Activated CD4-positive, CD25-positive, alpha-beta regulatory T cell treated with anti-CD3 and anti-CD28 coated beads, Interleukin-2, amount 50 U/mL, for 16 hours (primary cell): ENCODE results near the gene DGKI.
"Not testable (repeated sequence)": the region's sequence is repeated elsewhere in the genome, so short reads cannot be mapped to it uniquely, and the experiment has no call there.

Experiments used
- DNase-seq: peaks from one replicate; pipeline ENCODE4 v3.0.0-alpha.2; 2020; ENCODE audit warnings: low read depth, low spot score

DGKI gene

DNA sequence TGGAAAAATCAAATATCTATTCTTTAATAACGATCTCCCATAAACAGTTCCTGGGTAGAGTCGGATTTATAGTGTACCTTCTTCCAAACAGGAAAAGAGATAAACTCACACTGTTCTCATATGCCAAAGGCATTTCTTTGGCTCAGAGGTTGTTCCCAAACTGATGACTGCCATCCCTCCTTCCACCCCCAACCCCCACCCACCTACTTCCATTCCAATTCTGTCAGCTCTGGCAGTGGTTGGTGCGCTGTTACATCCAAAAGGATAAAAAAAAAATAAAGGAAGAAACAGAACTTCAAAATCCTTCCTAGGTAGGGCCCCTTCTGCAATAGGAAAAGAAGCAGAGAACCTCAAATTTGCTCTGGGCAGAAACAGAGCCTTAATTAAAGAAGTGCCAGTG, 104.7 kb downstream of the DGKI start:
- DNase-seq = no peak

DNA sequence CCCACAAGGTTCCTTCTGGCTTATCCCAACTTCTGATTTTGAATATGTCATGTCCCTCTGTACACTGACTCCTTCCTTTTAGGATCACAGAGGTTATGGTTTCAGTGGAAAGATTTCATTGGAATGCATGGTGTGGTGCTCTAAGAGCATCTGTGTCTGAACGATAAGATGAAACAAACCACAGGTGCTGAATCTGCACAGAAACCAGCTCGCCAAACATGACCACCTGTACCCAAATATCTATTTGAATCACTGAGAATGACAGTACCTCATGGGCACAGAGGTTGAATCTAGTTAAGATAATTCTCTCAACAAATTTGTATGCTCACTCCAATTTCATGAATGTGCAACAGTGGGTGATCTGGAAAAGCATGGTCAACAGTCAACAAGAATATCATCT, 105.3 kb downstream of the DGKI start:
- DNase-seq = no peak

DNA sequence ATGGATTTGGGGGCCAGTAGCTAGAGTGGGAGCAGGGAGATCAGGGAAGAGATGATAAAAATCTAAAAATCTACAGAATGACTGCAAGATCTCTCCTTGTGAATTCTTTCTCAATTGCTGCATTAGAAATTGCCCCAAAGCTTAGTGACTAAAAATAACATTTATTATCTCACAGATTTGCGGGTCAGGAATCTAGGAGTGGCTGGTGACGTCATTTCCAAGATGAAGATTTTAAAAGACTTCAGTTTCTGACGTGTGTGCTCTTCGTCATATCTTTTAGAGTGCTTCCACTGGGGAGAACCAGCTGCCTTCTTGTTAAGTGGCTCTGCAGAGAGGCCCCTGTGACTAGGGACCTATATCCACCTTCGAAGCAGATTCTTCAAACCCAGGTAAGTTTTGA, 112.6 kb downstream of the DGKI start:
- DNase-seq = no peak

DNA sequence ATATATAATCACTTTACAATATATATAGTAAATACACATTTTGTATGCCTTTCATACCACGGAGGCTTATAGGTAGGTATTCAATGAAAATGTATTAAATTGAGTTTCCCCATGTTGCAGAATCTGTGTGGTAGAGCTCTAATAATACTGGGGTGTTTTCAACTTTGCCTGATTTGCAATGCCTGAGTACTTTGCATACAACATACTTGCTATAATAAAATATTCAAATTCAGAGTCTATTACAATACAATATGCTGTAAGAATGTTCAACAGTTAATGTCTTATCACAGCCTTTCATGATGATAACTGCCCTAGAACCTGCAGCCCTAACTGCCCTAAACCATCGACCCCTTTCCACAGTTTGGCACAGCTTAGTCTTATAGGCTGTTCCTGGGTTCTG, 114.6 kb downstream of the DGKI start:
- DNase-seq = no peak

DNA sequence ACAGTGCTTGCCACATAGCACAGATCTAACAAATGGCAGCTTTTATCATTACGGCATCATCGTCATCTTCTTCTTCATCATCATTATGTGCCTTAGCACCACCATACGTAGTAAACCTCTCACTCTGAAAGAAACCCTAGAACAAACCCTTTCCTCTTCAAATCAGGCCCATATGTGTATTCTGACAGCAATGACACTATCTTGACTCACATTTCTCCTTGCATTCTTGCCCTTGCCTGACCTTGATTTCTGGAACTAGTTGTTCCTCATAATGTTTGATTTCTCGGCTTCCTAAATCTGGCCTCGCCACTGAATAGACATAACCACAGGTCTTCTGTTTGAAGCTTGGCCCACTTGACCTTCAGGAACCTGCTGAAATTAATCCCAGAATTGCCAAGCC, 115.3 kb downstream of the DGKI start:
- DNase-seq = no peak

DNA sequence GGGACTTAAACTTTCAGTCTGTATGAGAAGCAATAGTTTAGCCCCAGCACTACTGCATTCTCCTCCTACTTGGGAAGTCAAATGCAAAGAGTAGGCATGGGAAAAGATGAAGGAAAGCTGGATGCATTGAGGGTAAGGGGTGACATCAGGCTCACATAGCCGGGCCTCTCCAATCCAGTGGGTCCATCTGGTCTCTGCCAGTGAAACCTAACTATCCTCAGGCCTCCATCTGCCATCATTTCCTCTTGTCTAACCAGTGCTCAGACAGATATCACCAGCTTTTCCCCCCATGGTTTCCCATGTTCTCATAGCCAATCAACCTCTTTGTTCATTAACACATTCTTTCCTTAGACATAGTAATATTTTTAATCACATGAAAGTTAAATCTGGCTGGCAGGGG, 118.3 kb downstream of the DGKI start:
- no peak for DNase-seq

DNA sequence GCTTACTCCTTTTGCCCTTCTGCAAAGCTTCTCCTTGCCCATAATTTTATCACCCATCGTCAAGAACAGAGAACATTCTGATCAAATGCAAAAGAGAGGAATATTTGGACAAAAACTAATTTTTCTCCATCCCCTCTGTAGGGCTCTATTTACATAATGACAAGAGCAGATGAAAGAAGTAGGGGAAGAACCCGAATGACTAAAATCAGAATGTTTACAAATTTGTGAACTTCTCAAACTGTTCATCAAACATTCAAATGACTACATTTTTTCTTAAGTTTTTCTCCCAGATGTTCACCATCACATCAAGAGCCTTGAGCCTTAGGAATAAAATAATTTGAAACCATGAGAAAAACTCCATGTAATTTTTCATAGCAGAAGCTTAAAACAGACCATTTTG, 119.4 kb downstream of the DGKI start:
- no peak for DNase-seq

DNA sequence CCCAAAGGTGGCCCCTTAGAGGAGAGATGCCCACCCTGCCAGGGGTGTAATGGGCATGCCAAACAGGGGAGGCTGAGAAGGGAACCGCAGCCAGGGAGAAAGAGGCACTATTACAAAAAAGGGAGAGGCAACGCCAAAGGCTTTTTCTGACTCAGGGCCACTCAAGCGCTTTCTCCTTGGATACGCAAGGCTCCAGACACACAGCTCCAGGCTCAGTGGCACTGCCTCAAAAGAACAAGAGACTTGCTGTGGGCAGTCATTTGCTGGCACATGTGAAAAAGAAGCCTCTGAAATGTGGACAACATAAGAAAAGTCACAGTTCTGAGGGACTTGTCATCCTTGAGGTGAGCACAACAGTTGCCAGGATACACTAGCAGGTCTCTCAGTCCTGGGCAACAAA, 128.4 kb downstream of the DGKI start:
- no peak for DNase-seq

DNA sequence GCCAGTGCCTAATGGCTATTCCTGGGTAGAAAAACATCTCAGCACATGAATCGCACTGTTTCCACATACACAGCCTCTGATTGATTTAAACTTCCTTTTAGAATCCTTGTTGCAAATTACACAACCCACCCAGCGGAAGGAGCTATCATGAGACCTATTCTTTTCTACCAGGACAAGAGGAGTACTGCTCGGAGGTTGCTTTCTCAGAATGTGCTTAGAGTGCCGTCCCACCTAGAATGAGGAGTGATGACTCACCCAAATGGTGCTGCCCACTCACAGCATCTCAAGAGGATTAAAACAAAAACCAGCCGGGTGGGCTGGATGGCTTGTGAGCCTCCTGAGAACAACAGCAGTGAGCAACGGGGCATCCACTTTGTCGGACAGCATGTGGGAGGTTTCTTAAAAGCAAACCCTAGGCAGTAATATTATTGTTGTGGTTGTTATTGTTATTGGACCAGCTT, 128.9 kb downstream of the DGKI start:
- DNase-seq = no peak

DNA sequence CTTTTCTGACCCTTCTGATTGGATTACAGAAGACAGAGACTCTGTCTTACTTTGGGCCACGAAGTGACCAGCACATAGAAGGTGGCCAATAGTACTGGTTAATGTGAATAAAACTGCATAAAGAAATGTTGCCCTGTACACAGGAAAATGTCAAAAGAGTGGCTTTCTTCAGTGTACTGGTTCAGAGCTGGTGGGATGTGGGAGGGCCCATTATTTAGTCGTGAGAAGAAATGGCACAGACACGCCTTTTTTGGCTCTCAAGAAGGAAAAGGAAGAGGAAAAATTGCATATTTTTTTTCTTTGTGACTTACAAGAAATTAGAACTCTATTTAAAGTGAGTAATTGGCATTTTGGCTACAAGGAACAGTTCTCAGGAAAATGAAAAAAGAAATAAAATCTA, 129.7 kb downstream of the DGKI start:
- no peak for DNase-seq

DNA sequence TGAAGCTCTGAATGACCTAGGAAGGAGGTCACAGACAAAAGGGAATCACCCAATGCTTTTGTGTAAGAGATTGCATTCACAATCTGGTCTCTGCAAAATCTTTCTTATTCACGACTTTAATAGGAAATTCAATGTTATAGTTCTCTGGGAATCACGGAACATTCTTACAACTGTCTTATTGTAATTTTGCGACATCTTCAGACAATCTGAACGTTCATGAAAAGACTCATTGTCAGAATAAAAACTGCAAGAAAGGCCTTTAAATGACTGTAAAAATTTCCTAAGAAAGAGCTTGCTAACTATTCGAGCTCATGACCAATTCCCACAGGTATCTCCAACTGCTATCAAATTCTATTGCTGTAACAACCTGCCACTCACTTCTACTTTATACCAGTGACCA, 130.7 kb downstream of the DGKI start:
- DNase-seq = no peak

DNA sequence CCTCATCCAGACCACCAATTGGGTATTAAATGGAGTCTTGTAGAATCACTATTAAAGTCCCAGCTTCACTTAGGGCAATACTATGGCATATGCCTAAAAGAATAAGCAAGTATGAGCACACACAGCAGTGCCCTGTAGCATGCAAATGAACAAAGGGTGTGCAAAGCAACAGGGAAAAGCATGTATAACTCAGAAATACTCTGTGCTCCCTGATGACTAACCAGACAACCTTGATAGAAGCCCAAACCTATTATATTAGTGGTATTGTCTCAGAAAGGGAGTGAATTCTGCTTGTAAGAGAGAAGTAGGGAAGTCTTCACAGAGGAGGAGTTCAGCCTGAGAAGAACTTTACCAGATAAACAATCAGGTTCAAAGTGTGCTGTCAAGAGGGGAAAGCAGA, 131.2 kb downstream of the DGKI start:
- DNase-seq = no peak

DNA sequence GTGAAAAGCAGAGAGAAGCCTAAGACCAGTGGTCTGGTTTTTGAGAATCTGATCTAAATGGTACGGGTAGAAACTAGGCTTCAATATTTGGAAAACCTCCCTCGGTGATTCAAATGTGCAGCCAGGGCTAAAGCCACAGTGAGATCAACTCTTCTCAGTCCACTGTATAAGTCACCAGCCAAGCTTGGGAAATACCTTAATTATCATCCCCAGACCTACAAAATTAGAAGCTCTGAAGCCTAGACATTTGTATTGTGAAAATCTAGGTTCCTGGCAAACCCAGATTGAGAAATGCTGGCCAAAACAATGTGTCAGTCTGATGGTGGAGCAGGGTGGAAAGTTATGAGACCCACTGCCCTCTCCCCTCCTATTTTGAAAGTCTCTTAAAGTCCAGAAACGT, 131.7 kb downstream of the DGKI start:
- no peak for DNase-seq

DNA sequence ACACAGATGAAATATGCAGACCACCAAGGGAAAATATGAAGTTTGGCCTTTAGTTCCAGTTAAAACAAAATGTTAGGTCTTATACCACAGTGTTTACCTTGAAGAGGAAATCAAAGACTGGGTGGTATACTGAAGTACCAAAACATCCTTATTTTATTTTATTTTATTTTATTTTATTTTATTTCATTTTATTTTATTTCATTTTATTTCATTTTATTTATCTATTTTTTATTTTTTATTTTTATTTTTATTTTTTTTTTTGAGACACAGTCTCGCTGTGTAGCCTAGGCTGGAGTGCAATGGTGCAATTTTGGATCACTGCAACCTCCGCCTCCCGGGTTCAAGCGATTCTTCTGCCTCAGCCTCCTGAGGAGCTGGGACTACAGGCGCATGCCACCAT, 140.4 kb downstream of the DGKI start:
- not testable (repeated sequence) for DNase-seq

DNA sequence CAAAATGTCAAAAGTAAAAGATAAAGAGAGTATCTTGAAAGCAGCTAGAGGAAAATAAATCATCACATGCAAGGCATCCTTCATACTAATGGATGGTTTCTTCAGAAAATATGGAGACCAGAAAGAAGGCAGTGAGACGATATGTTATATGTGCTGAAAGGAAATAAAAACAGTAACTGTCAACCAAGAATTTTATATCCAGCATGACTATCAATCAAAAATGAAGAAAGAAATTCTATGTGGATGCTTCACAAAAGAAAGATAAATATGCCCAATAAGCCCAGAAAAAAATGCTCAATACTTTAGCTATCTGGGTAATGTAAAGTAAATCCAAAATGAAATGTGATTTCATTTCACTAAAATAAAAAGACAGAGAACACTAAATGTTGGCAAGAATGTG, 142.1 kb downstream of the DGKI start:
- no peak for DNase-seq

DNA sequence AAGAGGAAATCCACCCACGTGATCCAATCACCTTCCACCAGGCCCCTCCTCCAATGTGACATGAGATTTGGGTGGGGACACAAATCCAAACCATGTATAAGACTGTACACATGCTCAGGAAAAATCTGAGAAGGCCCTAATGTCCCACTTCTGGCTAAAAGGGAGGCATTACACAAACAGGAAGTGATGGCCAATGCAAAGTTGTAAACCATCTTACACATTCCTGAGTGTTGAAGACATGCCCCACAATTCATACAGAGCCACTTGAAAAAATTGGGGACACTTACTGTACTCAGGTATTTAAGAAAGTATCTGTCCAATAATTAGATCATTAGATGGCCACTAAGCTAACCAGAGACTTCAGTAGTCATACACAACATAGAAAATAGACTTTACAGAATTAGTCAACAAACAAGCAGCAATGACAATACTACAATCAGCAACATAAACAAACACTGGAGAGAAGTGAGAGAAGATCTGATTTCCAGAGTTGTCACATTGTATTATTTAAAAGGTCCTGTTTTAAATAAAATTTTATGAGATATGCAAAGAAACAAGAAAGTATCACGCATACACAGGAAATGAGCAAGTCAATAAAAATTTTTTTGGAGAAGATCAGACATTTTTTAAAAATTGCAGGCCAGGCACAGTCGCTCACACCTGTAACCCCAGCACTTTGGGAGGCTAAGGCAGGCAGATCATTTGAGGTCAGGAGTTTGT, 143.3 kb downstream of the DGKI start:
- DNase-seq = no peak

DNA sequence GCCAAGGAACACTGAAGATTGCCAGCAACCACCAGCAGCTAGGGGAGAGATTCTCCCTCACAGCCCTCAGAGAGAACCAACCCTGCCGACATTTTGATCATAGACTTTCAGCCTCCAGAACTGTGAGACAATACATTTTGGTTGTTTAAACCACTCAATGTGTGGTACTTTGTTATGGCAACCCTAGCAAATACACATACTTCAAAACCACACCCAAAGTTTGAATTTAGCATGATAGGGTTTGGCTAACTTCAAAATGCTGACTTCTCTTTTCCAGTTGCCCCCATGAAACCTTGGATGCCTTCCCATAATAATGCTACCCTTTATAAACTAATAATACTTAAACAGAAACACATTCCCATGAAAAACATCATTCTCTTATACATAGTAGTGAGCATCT, 149.8 kb downstream of the DGKI start:
- no peak for DNase-seq

DNA sequence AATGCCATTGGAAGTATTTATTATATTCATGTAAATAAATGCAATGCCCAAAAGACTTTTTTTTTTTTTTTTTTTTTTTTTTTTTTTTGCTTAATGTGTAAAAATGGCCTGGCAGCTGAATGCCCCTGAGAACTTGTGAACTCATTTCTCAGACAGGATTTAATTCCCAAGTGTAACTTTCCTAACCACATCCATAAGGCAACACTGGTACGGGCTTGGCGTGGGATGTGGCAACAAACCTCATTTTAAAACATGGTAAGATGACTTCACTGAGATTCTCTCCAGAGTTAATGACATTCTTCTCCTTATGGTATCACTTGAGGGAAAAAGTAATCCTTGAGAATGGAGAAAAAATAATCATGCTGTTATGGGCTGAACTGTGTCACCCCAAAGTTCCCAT, 150.4 kb downstream of the DGKI start:
- no peak for DNase-seq

DNA sequence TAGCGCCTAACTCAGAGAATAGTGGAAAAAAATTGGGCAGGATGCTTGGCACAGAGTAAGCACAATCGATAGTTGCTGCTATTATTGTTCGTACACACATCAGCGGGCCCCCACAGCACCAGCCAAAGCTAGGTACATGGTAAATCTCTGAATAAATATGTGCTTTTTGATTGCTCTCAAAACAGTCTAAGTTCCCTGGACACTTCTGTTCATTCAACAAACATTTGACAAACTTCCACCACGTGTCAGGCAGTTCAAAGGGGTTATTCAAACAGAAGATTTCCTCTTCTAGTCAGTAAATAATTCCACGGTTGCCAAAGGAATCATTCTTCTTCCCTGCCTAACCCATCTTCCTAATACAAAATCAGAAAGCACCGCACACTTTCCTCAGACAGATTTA, 150.8 kb downstream of the DGKI start:
- no peak for DNase-seq

DNA sequence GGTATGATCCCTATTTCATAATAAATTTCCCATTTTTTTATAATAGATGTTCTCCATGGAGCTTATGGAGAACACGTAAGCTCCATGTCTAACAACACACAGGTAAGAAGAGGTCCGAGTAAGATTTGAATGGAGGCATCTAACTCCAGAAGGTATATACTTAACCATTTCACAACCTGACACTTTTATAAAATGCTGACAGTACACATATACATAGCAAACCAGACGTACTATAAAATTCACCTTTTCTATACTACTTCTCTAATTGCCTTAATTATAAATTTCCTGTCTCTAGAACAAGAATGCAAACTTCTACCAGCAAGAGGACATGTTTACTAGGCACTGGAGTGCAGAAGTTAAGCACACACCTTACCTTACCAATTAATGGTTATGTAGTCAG, 151.3 kb downstream of the DGKI start:
- no peak for DNase-seq

DNA sequence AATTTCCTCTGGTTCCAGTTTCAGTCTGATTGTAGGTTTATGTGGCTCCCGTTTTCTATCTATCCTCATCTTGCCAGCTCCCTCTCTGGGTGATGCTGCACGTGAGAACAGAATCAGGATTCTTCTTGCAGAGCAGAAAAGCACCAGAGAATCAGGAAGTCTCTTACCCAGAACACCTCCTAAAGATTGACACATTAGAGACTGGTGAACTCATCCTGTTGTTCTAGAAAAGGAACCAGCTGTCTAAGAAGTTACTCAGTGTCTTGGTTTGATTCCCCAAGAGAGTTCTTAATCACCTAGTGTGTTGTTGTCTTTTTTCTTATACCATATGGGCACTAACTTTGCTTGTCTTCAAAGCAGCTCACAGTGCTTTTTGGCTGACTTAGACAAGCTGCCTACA, 152.4 kb downstream of the DGKI start:
- DNase-seq = no peak

DNA sequence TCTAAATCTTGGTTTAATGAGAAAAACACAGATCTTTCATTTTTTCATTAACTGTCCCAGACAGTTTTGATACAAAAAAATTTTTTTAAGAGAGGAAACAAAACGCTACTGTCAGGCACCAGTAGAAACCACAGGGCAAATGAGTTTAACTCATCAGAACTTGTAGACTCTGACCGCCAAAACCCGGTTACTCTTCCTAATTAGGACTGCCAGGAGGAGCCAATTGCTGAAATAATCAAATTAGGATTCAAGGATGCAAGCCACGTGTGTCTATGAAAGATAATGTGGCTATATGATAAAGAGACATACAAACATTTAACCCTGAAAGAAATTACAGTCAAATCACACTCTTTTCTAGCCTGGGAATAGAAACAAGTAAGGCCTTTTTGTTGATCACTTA, 154.4 kb downstream of the DGKI start:
- DNase-seq = no peak

DNA sequence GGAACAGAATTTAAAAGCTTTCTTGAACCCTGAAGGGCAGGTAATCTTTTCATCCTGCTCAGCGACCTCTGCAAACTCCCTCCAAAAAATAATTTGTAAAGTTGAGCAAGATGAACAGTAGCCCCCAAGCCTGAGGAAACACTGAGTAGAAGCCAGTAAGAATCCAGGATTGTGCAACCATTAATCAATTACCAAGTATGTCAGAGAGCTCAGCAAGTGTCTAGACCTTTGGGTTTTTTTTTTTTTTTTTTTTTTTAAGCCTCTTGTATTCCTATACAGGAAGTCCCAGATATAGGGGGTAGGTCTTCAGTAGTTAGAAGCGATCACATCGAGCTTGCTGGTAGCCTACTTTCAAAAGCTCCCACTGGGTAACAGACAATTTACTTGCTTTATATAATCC, 155.2 kb downstream of the DGKI start:
- DNase-seq = no peak

DNA sequence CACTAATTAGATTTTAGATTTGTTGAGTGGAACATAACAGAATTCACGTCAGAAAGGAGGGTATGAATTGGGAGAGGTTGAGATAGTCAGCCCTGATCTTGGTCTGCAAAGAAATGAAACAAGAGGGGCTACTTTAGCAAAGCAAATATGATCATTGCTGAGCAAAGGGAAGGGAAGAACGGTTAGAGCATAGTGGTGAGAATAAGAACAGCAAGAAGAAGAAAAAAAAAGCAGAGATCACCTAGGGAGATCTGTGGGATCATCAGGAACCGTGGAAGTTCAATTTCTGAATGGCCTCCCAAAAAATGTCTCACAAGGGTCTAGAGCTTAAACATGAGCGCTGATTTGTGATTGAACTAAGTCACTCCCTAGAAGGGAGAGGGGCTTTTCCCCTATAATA, 156.1 kb downstream of the DGKI start:
- DNase-seq = no peak
